GM12878 (cell line): Measurements from ENCODE around the gene SRP68. TPM values are rescaled to one million over a fixed set of nuclear protein-coding genes. Genes with fewer than 3 reads are reported as not detected.

ENCODE experiments used
- ATAC-seq: fragments of 200-7000 bp; cut with Tn5 transposase; 3 replicates; pipeline ENCODE4 v1.9.1; 2020; ENCODE audit warnings: mild to moderate bottlenecking, moderate library complexity
- BruUV-seq: library from RNA; stranded (reverse); fragments of 400-500 nt; replicated peaks from 2 replicates; lab custom pipeline; 2021; lab: Mats Ljungman, UMichigan
- CTCF ChIA-PET: fragments of 300-600 bp; sonication (Branson Sonifier 250); formaldehyde crosslinking; extraction: SDS; loops from one replicate; lab custom pipeline; 2021; ENCODE audit warnings: inconsistent platforms; lab: Yijun Ruan, JAX
- POLR2A ChIA-PET: fragments of 350-600 bp; formaldehyde crosslinking; extraction: SDS; loops from one replicate; lab custom pipeline; 2021; ENCODE audit warnings: inconsistent platforms; lab: Charles Lee
- RAD21 ChIA-PET: fragments of 300-600 bp; sonication (Branson Sonifier 250); formaldehyde crosslinking; loops from one replicate; lab custom pipeline; 2023; ENCODE audit warnings: antibody characterized with exemption; ENCODE audit not compliant: unreplicated experiment; lab: Charles Lee
- SMC1A ChIA-PET: fragments of 300-600 bp; sonication (Branson Sonifier 250); formaldehyde crosslinking; loops from one replicate; lab custom pipeline; 2023; ENCODE audit not compliant: unreplicated experiment, uncharacterized antibody; lab: Charles Lee
- DNase-seq: peaks from one replicate; pipeline ENCODE4 v3.0.0-alpha.2; 2011; ENCODE audit warnings: low read depth, low spot score
- FAIRE-seq: peaks from 3 replicates; lab custom pipeline; 2011; peaks lifted over from hg19 to GRCh38; lab: Jason Lieb, UNC
- H2AFZ ChIP-seq: 2 replicates; pipeline ENCODE4 v1.6.0; 2011; ENCODE audit warnings: low read depth, low read length, control low read depth; ENCODE audit not compliant: control insufficient read depth
- H3K27ac ChIP-seq: 2 replicates; pipeline ENCODE4 v1.5.1; 2011; ENCODE audit warnings: control low read depth; ENCODE audit not compliant: control insufficient read depth, insufficient read depth
- H3K27me3 ChIP-seq, 2 experiments: replicated peaks in 1 of 2; 2 replicates each; pipeline versions ENCODE4 v1.6.0 to v1.6.1; 2011; ENCODE audit warnings: low read length in 1 of 2; ENCODE audit not compliant: control insufficient read depth in 2 of 2, insufficient read depth in 2 of 2
- H3K36me3 ChIP-seq, 2 experiments: 2 replicates each; pipeline ENCODE4 v1.5.1; 2011; ENCODE audit warnings: low read length in 1 of 2; ENCODE audit not compliant: control insufficient read depth in 2 of 2, insufficient read depth in 2 of 2
- H3K4me1 ChIP-seq: 2 replicates; pipeline ENCODE4 v1.6.1; 2011; ENCODE audit warnings: mild to moderate bottlenecking, low read length, moderate library complexity, mixed read lengths; ENCODE audit not compliant: control insufficient read depth, insufficient read depth
- H3K4me2 ChIP-seq: 2 replicates; pipeline ENCODE4 v1.6.0; 2011; ENCODE audit warnings: control low read depth; ENCODE audit not compliant: control insufficient read depth, insufficient read depth
- H3K4me3 ChIP-seq: fragments of 200-600 bp; sonication (generic); 2 replicates; pipeline ENCODE4 v1.5.1; 2016
- H3K79me2 ChIP-seq: 2 replicates; pipeline ENCODE4 v1.6.0; 2011; ENCODE audit warnings: low read length; ENCODE audit not compliant: control insufficient read depth, insufficient read depth
- H3K9ac ChIP-seq: 2 replicates; pipeline ENCODE4 v1.8.0; 2011; ENCODE audit warnings: low read length, control low read depth, mixed read lengths; ENCODE audit not compliant: control insufficient read depth, insufficient read depth
- H3K9me3 ChIP-seq: replicated peaks from 3 replicates; pipeline ENCODE4 v1.5.1; 2011; ENCODE audit warnings: mild to moderate bottlenecking, low read length; ENCODE audit not compliant: control insufficient read depth, insufficient read depth
- H4K20me1 ChIP-seq: 2 replicates; pipeline ENCODE4 v1.6.0; 2011; ENCODE audit not compliant: control insufficient read depth, insufficient read depth
- CHD2 ChIP-seq: IDR thresholded peaks from 2 replicates; pipeline ENCODE4 v1.6.1; 2011; ENCODE audit warnings: low read depth, low read length, improper control_type of control experiment, borderline replicate concordance
- E2F4 ChIP-seq: IDR thresholded peaks from 2 replicates; pipeline ENCODE4 v1.6.1; 2012; ENCODE audit warnings: low read depth, low read length, improper control_type of control experiment
- EED ChIP-seq: sonication (generic); IDR thresholded peaks from 2 replicates; pipeline ENCODE4 v1.6.1; 2016; ENCODE audit warnings: antibody characterized with exemption, low read depth
- ELK1 ChIP-seq: IDR thresholded peaks from 2 replicates; pipeline ENCODE4 v1.6.1; 2012; ENCODE audit warnings: low read depth, low read length, improper control_type of control experiment
- GATAD2B ChIP-seq: fragments of 450-650 bp; conservative IDR thresholded peaks from 2 replicates; pipeline ENCODE4 v1.6.1; 2017; ENCODE audit warnings: low read depth, mild to moderate bottlenecking, moderate library complexity
- IKZF2 ChIP-seq, 2 experiments: fragments of 450-650 bp; IDR thresholded peaks; 2 replicates each; pipeline ENCODE4 v1.6.1; 2017; ENCODE audit warnings: mild to moderate bottlenecking in 2 of 2, moderate library complexity in 2 of 2
- MAX ChIP-seq: IDR thresholded peaks from 2 replicates; pipeline ENCODE4 v1.6.1; 2012; ENCODE audit warnings: low read depth, low read length, improper control_type of control experiment
- MLLT1 ChIP-seq: fragments of 450-650 bp; IDR thresholded peaks from 2 replicates; pipeline ENCODE4 v1.6.1; 2016; ENCODE audit warnings: mild to moderate bottlenecking
- MXI1 ChIP-seq: fragments of 150-350 bp; IDR thresholded peaks from 2 replicates; pipeline ENCODE4 v1.6.1; 2011; ENCODE audit warnings: low read depth, mild to moderate bottlenecking, inconsistent platforms, low read length, improper control_type of control experiment
- NR2C1 ChIP-seq: fragments of 450-650 bp; IDR thresholded peaks from 2 replicates; pipeline ENCODE4 v1.6.1; 2017; ENCODE audit warnings: antibody characterized with exemption, mild to moderate bottlenecking, moderate library complexity
- SREBF1 ChIP-seq: IDR thresholded peaks from 2 replicates; pipeline ENCODE4 v1.6.1; 2012; ENCODE audit warnings: mild to moderate bottlenecking, low read length
- SREBF2 ChIP-seq: IDR thresholded peaks from 2 replicates; pipeline ENCODE4 v1.6.1; 2012; ENCODE audit warnings: mild to moderate bottlenecking, low read length
- TCF7 ChIP-seq: IDR thresholded peaks from 2 replicates; pipeline ENCODE4 v1.6.1; 2014; ENCODE audit warnings: antibody characterized with exemption, borderline replicate concordance
- ZBED1 ChIP-seq: IDR thresholded peaks from 2 replicates; pipeline ENCODE4 v1.6.1; 2016; ENCODE audit warnings: borderline replicate concordance
- ZZZ3 ChIP-seq: IDR thresholded peaks from 2 replicates; pipeline ENCODE4 v1.6.1; 2011; ENCODE audit warnings: low read depth; ENCODE audit not compliant: control insufficient read depth, insufficient read length
- WGBS: methylation state at CpG from one replicate; pipeline ENCODE4 v1.1.6; 2016; ENCODE audit warnings: low lambda C conversion rate; ENCODE audit not compliant: insufficient replicate concordance, insufficient coverage; ENCODE audit errors: missing lambda C conversion rate; 5-methylcytosine and 5-hydroxymethylcytosine counted together
- in situ Hi-C: fragments of 300-500 bp; cut with MboI; formaldehyde crosslinking; loops from 9 replicates; pipeline ENCODE4 v1.14.3; 2018; ENCODE audit warnings: mixed read lengths
- intact Hi-C: fragments of 100-400 bp; cut with micrococcal nuclease; formaldehyde crosslinking; loops from one replicate; pipeline ENCODE4 v1.14.2; 2022; ENCODE audit not compliant: unreplicated experiment
- polyA plus RNA-seq, 11 experiments: library from polyadenylated mRNA; depleted of rRNA in 4 of 11; unstranded in 6 of 11; stranded (reverse) in 5 of 11; fragments of >200 nt; fragmentation: Nextera tagmentation in 4 of 11; fragmentation: Illumina TruSeq in 1 of 11; extraction: Ambion mirVana in 4 of 11; extraction: Trizol in 1 of 11; gene quantifications; 1 replicate in 1 of 11; 2 replicates in 10 of 11; pipeline versions ENCODE4 v1.2.1 to v1.2.3, GENCODE V29; 2011 to 2016; ENCODE audit warnings: inconsistent platforms in 2 of 11, missing spikeins in 2 of 11, low read depth in 1 of 11
- total RNA-seq, 4 experiments: library from RNA; depleted of rRNA in 3 of 4; stranded (reverse); fragments of >200 nt in 3 of 4; fragmentation: Illumina TruSeq in 1 of 4; extraction: Trizol in 1 of 4; gene quantifications; 2 replicates each; pipeline versions ENCODE4 v1.2.1 to v1.2.3, GENCODE V29; 2013 to 2021
- TF ChIP-seq, protein P1 (sequence below): fragments of 450-650 bp; formaldehyde crosslinking; IDR thresholded peaks from 2 replicates; pipeline ENCODE4 v1.4.0; 2022; ENCODE audit warnings: mild to moderate bottlenecking, moderate library complexity

The SRP68 gene
- total and polyA plus RNA-seq, 10 of the 15 experiments (the other 5 are each of a cell fraction or from before 2014, with no cell fraction given): 24.7 to 89.7 (median 62.7) TPM

GRCh38 chr17:76013377-76013932 lies 58.9 kb downstream of the SRP68 start:
- Histone ChIP-seq H2AFZ (no peak overlapping the region), H3K9ac (no peak overlapping the region), H3K79me2 (no peaks in the 10 kb centered on the region), H3K4me3 (no peak overlapping the region), H3K36me3 (no peaks in the 10 kb centered on the region), H3K27ac (no peak overlapping the region), H3K4me1 (no peaks in the 10 kb centered on the region), H3K4me2 (no peak overlapping the region), H3K27me3 (no peaks in the 10 kb centered on the region), H3K9me3 (no peaks in the 10 kb centered on the region), H4K20me1 (no peaks in the 10 kb centered on the region)
- no peak for FAIRE-seq
- 36% methylated on average over 15 of the region's 15 CpGs for WGBS
- SMC1A ChIA-PET: interaction anchor here (1.0 to 2.0 kb wide), 9 partner anchors 93 to 384 kb away, joined by 3 to 8 read pairs (median 4); partner anchors contain the start of gene MRPL38
- RAD21 ChIA-PET: interaction anchor here (0.5 to 2.7 kb wide), 8 partner anchors 90 to 286 kb away, joined by 3 to 18 read pairs (median 4); no protein-coding TSS in a partner anchor
- intact Hi-C loops (no loop called here), in situ Hi-C loops (loop anchor here (5.0 kb wide), 1 partner anchor 279 kb away; no protein-coding TSS in a partner anchor)
- no peak for ATAC-seq
- no peak for DNase-seq
- CTCF ChIA-PET: interaction anchor here (0.7 to 6.1 kb wide), 37 partner anchors 13 to 384 kb away, joined by 3 to 70 read pairs (median 5); partner anchors contain the start of genes CDK3, EXOC7, MRPL38 and SRP68
- no peak for TF ChIP-seq ZZZ3
- TF ChIP-seq E2F4: no peak
- no peak for TF ChIP-seq IKZF2 (IDR thresholded peaks at IDR 0.05)
- no peak for TF ChIP-seq SREBF2
- TF ChIP-seq EED: no peak
- TF ChIP-seq NR2C1: no peak
- TF ChIP-seq, protein P1, sequence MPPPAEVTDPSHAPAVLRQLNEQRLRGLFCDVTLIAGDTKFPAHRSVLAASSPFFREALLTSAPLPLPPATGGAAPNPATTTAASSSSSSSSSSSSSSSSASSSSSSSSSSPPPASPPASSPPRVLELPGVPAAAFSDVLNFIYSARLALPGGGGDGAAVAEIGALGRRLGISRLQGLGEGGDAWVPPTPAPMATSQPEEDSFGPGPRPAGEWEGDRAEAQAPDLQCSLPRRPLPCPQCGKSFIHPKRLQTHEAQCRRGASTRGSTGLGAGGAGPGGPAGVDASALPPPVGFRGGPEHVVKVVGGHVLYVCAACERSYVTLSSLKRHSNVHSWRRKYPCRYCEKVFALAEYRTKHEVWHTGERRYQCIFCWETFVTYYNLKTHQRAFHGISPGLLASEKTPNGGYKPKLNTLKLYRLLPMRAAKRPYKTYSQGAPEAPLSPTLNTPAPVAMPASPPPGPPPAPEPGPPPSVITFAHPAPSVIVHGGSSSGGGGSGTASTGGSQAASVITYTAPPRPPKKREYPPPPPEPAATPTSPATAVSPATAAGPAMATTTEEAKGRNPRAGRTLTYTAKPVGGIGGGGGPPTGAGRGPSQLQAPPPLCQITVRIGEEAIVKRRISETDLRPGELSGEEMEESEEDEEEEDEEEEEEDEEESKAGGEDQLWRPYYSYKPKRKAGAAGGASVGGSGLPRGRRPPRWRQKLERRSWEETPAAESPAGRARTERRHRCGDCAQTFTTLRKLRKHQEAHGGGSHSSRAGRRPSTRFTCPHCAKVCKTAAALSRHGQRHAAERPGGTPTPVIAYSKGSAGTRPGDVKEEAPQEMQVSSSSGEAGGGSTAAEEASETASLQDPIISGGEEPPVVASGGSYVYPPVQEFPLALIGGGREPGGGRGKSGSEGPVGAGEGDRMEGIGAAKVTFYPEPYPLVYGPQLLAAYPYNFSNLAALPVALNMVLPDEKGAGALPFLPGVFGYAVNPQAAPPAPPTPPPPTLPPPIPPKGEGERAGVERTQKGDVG: no peak
- TF ChIP-seq GATAD2B: no peak
- no peak for TF ChIP-seq TCF7
- TF ChIP-seq CHD2: no peak
- TF ChIP-seq ELK1: no peak
- no peak for TF ChIP-seq MAX
- TF ChIP-seq SREBF1: no peak
- TF ChIP-seq MXI1: no peak
- no peak for TF ChIP-seq ZBED1
- TF ChIP-seq MLLT1: no peak
- no TSS peak for BruUV-seq
- POLR2A ChIA-PET: no interaction called here
